ENCODE results near the gene NRF1.

Gene NRF1

DNA sequence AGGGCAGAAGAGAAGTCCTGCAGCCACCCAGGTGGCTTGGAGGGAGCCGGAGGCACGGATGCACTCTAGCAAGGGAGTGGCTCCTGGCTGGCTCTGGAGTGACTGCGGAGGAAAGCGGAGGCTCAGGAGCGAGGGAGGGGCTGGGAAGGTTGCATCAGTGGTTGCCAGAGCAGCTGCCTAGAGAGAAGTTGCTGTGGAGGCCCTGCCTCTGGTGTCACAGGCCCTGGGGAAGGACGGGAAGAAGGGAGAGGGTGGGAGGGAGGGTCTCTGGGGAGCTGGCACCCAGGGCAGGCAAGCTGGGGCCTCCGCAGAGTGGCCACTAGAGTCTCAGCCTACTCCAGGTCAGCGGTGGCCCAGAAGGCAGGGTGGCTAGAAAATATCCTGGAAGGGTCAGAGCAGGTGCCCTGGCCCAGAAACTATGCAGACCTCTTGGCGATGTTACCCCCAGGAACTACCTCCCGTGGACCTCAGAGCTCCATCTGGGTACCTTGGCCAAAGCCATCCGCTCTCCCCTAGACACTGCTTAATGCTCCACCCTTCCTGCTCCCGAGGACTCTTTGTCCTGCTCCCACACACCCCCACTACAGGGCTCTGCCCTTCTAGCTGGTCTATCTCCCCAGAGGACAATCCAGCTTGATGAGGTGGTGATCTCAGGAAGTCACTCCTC is 164.3 kb downstream of the NRF1 start:
- Histone ChIP-seq H3K27me3 (ENCODE audit: insufficient read depth, low read length) (peaks cover 25% of the 10 kb centered on the region; the same call in 1 of the 2 replicates), H3K4me2 (ENCODE audit: low read length) (no peak overlapping the region), H3K9ac (ENCODE audit: low read length) (no peak overlapping the region), H2AFZ (ENCODE audit: low read length) (no peak overlapping the region), H3K4me3 (ENCODE audit: low read depth, low read length, poor library complexity, severe bottlenecking) (no peak overlapping the region), H3F3A (ENCODE audit: insufficient read depth, low read length) (no peaks in the 10 kb centered on the region), H3K4me1 (ENCODE audit: insufficient read depth, low read length, severe bottlenecking) (peaks cover 10% of the 10 kb centered on the region), H3K9me2 (ENCODE audit: low read depth, low read length) (no peaks in the 10 kb centered on the region), H4K20me1 (ENCODE audit: insufficient read depth, low read length) (no peaks in the 10 kb centered on the region), H3K36me3 (ENCODE audit: insufficient read depth, low read length) (no peaks in the 10 kb centered on the region), H3K9me3 (ENCODE audit: low read length) (no peaks in the 10 kb centered on the region), H3K27ac (ENCODE audit: low read depth, low read length, poor library complexity, severe bottlenecking) (no peak overlapping the region), H3K79me2 (ENCODE audit: insufficient read depth, low read length) (no peaks in the 10 kb centered on the region)
- TF ChIP-seq, protein P1, sequence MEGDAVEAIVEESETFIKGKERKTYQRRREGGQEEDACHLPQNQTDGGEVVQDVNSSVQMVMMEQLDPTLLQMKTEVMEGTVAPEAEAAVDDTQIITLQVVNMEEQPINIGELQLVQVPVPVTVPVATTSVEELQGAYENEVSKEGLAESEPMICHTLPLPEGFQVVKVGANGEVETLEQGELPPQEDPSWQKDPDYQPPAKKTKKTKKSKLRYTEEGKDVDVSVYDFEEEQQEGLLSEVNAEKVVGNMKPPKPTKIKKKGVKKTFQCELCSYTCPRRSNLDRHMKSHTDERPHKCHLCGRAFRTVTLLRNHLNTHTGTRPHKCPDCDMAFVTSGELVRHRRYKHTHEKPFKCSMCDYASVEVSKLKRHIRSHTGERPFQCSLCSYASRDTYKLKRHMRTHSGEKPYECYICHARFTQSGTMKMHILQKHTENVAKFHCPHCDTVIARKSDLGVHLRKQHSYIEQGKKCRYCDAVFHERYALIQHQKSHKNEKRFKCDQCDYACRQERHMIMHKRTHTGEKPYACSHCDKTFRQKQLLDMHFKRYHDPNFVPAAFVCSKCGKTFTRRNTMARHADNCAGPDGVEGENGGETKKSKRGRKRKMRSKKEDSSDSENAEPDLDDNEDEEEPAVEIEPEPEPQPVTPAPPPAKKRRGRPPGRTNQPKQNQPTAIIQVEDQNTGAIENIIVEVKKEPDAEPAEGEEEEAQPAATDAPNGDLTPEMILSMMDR (IDR thresholded peaks at IDR 0.05; ENCODE audit: low read length), result no peak
- TF ChIP-seq EZH2 (IDR thresholded peaks at IDR 0.05; ENCODE audit: borderline replicate concordance, low read length), result no peak

DNA sequence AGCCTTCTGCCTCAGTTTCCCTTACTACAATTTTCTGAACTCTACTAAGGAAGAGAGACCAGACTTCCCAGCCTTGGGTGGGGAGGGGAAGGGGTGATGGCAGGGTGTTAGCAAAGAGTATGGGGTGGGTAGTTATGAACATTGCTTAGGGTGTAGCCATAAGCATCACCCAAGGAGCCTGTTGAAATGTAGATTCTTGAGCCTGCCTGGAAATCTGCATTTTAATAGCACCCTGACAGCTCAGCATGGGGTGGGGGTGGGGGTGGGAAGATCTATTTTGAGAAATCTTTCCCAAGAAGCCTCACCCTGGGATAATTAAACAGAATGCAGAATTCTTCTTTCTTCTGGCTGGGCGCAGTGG is 164.8 kb downstream of the NRF1 start:
- no peak overlapping the region for H3K9ac ChIP-seq (ENCODE audit: low read length)
- TF ChIP-seq, protein P1 (IDR thresholded peaks at IDR 0.05; ENCODE audit: low read length), result no peak
- no peak for TF ChIP-seq EZH2 (IDR thresholded peaks at IDR 0.05; ENCODE audit: borderline replicate concordance, low read length)
- H3K4me3 ChIP-seq (ENCODE audit: low read depth, low read length, poor library complexity, severe bottlenecking), result no peak overlapping the region
- no peaks in the 10 kb centered on the region for H3K9me3 ChIP-seq (ENCODE audit: low read length)
- H3K27me3 ChIP-seq (ENCODE audit: insufficient read depth, low read length), result peaks cover 25% of the 10 kb centered on the region; the same call in 1 of the 2 replicates
- no peaks in the 10 kb centered on the region for H3F3A ChIP-seq (ENCODE audit: insufficient read depth, low read length)
- H4K20me1 ChIP-seq (ENCODE audit: insufficient read depth, low read length), result no peaks in the 10 kb centered on the region
- no peak overlapping the region for H3K4me2 ChIP-seq (ENCODE audit: low read length)
- no peak overlapping the region for H3K27ac ChIP-seq (ENCODE audit: low read depth, low read length, poor library complexity, severe bottlenecking)
- H3K9me2 ChIP-seq (ENCODE audit: low read depth, low read length), result no peaks in the 10 kb centered on the region
- no peak overlapping the region for H2AFZ ChIP-seq (ENCODE audit: low read length)
- H3K79me2 ChIP-seq (ENCODE audit: insufficient read depth, low read length), result no peaks in the 10 kb centered on the region
- H3K4me1 ChIP-seq (ENCODE audit: insufficient read depth, low read length, severe bottlenecking), result peaks cover 16% of the 10 kb centered on the region
- H3K36me3 ChIP-seq (ENCODE audit: insufficient read depth, low read length), result no peaks in the 10 kb centered on the region

DNA sequence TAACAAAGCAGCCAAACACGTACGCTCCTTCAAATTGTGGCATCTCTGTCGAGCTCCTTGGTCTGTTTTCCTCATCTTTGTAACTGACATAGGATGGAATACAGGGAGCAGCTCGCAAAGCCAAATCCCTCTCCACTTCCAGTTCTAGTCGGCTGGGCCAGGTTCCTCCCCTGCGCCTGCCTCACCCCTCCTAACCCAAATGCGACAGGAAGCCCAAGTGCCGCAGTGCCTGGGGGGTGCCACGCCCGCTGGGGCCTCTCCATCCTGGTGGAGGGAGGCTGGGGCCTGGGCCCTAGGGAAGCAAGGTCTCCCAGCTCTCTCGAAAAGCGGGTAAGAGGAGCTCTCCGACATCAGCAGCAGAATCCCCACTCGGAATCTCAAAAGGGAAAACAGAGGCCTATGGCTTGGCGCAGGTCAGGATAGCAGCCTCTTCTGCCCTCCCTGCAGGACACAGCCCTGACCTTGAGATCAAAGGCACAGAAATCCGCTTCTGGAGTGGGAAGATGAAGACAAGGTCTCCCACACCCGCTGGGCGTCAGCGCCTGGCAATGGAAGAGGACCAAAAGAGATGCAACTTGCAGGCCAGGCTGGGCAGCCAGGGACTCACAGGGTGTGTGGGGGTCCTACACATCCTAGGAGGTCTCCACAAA is 165.8 kb downstream of the NRF1 start:
- no peaks in the 10 kb centered on the region for H3F3A ChIP-seq (ENCODE audit: insufficient read depth, low read length)
- no peak overlapping the region for H3K4me3 ChIP-seq (ENCODE audit: low read depth, low read length, poor library complexity, severe bottlenecking)
- H3K4me1 ChIP-seq (ENCODE audit: insufficient read depth, low read length, severe bottlenecking), result peaks cover 24% of the 10 kb centered on the region
- no peak overlapping the region for H3K9ac ChIP-seq (ENCODE audit: low read length)
- H3K9me2 ChIP-seq (ENCODE audit: low read depth, low read length), result no peaks in the 10 kb centered on the region
- H3K27me3 ChIP-seq (ENCODE audit: insufficient read depth, low read length), result peaks cover 31% of the 10 kb centered on the region
- TF ChIP-seq, protein P1 (IDR thresholded peaks at IDR 0.05; ENCODE audit: low read length), result no peak
- TF ChIP-seq EZH2 (IDR thresholded peaks at IDR 0.05; ENCODE audit: borderline replicate concordance, low read length), result no peak
- no peak overlapping the region for H2AFZ ChIP-seq (ENCODE audit: low read length)
- no peaks in the 10 kb centered on the region for H3K9me3 ChIP-seq (ENCODE audit: low read length)
- H3K4me2 ChIP-seq (ENCODE audit: low read length), result no peak overlapping the region
- H3K27ac ChIP-seq (ENCODE audit: low read depth, low read length, poor library complexity, severe bottlenecking), result no peak overlapping the region
- H3K79me2 ChIP-seq (ENCODE audit: insufficient read depth, low read length), result no peaks in the 10 kb centered on the region
- H3K36me3 ChIP-seq (ENCODE audit: insufficient read depth, low read length), result no peaks in the 10 kb centered on the region
- H4K20me1 ChIP-seq (ENCODE audit: insufficient read depth, low read length), result no peaks in the 10 kb centered on the region
